ENCODE results near the gene LETM1.
A peak's percentile ranks its signal among the peaks of the same experiment; 100 is the strongest.
"Not testable (repeated sequence)": the region's sequence is repeated elsewhere in the genome, so short reads cannot be mapped to it uniquely, and the experiment has no call there.

Gene LETM1

DNA sequence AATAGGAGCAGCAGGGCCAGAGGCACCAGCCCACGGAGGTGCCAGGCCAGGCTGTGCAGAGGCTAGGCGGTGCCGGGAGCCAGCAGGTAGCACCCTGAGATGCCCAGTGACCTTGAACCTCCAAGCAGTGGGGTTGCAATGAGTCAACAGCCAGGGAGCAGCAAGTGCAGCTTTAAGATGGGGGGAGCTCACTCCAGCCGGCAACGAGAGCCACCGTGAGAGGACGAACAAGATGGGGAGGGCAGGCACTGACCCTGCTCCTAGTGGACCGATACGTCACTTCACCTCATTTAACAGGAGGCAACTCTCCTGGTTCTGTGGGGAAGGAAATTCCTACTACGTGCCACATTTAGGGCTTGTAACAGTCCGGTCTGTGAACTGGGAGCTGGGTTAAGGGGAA, 4.8 kb downstream of the LETM1 start:
- no peak for DNase-seq

GRCh38 chr4:1850276-1850675, 5.7 kb downstream of the LETM1 start:
- no peak for DNase-seq

GRCh38 chr4:1846580-1846979, 9.4 kb downstream of the LETM1 start:
- DNase-seq = no peak

GRCh38 chr4:1844618-1845017, 11.3 kb downstream of the LETM1 start:
- DNase-seq = not testable (repeated sequence)

GRCh38 chr4:1843852-1844251, 12.1 kb downstream of the LETM1 start:
- DNase-seq = no peak

DNA sequence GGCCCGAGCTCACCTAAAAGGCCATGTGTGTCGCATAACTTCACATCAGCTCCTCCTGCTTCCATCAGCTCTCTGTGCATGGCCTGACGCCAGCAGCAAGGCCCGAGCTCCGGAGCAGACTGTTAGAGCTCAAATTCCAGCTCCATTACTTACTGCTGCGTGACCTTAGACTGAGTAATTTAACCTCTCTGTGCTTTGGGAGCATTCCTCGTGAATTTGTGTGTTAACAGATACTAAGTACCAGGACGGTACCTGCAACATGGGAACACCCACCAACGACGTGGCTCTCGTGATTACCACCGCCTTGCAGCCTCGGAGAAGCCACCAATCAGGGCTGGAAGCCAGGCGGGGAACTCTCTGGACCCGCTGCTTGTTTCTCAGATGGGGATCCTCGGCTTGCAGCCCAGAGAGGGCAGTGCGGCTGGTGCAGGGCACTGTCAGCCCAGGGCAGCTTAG, 12.9 kb downstream of the LETM1 start:
- no peak for DNase-seq

DNA sequence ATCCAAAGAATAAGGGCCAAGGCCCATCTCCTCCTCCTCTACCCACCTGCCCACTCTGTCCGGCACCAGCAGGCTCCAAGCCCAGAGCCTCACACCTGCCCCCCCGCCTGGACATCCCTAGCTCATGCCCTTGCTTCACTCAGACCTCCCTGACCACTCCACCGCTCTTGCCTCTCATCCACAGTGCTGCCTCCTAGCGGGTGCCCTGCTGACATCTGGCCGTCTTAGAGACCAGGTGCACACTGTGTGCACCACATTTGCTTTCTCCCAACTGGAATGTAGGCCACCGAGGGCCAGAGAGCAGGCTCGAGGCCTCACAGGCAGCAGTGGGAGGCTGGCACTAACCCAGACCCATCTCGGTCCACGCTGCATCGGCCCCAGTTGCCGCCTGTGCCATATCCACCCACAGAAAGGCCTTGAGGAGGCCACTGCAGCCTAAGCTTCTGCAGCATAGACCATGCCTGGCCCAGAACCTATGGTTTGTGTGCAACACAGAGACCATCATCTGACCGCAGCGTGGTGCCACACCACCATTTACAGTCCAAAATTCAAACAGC, 13.5 kb downstream of the LETM1 start:
- DNase-seq = no peak

- no peak for DNase-seq
Measured at GRCh38 chr4:1841887-1842210, 14.1 kb downstream of the LETM1 start.

GRCh38 chr4:1841201-1841886, 14.6 kb downstream of the LETM1 start:
- no peak for DNase-seq

DNA sequence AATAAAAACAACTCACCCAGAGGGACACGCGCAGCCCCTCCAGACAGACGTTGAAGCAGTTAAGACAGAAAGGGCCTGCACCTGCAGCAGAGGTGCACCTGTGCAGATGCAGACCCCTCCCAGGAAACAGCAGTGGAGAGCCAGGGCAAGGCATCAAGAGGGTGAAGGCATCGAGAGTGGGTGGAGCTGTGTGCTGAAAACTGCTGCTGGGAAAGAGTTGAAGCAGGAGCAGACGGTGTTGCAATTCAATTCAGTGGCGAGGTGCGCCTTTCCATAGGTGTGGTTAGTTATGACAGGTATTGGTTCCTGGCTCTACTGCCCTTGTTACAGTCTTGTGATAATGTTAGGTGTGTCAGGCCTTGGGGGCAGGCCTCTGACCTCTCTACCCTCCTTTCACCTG, 16.7 kb downstream of the LETM1 start:
- DNase-seq = no peak

GRCh38 chr4:1837069-1837468, 18.9 kb downstream of the LETM1 start:
- DNase-seq = no peak

DNA sequence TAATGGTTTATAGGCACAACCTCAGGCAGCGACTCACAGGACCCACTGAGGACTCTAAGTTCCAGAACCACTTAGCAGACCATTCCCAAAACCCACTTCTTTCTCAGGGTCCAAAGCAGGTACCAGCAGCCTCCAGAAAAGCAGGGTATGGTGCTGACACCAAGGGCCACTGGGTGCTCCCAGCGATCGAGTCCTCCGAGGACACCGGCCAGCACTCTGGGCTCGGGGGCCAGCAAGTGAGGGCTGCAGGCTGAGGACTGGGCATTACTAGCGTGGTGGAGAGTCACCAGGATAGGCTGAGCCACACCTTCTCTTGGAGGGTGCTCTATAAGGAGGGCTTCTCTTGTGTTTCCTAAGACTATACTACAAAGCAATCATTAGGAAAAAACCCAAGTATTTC, 19.3 kb downstream of the LETM1 start:
- no peak for DNase-seq

DNA sequence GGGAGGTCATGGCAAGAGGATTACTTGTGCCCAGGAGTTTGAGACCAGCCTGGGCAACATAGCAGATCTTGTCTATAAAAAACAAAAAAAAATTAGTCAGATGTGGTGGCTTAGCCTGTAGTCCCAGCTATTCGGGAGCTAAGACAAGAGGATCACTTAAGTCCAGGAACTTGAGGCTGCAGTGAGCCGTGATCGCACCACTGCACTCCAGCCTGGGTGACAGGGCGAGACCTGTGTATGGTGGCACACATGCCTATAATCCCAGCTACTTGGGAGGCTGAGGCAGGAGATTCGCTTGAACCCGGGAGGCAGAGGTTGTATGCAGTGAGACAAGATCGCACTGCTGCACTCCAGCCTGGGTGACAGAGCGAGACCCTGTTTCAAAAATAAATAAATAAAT, 20.1 kb downstream of the LETM1 start:
- not testable (repeated sequence) for DNase-seq

DNA sequence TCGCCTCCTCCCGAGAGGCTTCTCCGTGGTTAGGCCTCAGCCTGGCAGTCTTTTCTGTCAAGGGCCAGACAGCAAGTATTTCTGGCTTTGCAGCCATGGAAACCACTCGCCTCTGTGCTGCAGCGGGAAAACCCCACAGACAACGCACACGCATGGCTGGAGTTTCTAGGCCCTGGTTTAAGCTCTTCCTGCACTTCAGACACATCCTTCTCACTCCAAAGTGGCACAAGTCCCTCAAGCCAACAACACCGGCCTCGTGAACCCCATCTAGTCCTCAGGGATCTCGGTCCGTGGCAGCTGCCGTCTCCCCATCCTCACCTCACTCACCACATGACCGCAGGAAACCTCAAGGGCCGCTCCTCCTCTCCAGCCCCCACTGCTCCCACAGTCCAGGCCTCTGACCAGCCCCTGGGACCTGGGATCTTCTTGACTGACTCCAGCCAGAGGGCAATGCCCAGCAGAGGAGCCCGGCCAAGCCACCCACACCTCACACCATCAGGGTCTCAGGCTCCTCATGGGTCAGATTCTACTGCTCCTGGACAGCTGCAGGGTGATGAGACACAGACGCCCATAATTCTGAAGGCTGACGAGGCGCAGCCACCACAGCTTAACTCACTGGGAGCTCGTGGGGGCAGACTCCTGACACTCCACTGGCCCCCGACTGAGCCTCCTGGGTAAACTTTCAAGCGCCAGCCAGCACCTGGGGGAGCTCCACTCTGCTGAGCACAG, 21.7 kb downstream of the LETM1 start:
- DNase-seq = peak; percentile 37

DNA sequence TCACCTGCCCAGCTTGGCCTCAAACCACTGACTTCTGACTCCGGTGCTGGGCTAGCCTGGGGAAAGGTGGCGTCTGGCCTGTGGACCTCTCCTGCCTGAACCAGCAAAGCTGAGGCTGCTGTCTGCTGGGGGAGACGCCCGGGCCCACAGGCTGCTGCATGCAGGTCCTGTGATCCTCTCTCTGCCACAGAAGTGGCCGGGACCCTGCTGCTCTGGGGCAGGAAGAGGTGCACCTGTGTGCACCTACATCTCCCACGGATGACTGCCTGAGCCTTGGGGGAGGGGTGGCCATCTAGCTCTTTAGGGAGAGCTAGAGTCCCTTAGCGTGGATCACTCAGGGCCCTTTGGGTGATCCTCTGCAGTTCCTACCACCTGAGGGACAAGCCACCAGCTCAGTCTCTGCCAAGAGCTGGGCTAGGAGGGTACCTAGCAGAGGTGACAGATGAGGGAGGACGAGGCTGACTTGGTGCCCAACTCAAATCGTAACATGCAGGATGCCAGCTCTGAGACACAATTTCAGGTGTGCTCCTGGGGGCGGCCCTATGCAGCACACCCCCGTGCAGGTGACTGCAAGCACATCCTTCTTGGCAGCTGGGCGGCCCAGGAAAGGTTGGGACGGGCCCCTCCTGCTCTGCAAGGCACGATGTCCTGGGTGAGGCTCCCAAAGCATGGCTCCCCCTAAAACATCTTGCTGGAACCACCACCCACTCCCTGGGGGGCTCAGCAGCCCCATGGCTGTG, 22.5 kb downstream of the LETM1 start:
- DNase-seq = no peak

DNA sequence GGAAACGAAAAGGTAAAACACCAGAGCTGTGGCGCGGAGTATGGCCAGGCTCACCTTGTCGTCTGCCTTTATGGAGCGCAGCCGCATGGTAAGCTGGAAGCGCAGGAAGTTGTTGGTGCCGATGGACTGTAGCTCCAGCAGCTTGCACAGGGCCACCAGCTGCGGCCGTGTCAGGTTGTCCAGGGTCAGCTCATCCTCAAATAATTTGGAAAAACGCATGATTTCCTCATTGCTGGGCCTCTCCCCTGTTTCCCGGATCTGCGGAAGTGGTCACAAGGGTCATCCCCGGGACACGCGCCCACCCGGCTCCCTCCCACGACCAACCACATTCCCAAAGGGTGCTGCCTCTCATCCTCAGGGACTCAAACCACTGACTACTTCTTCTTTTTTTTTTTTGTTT, 23.3 kb downstream of the LETM1 start:
- DNase-seq = no peak

GRCh38 chr4:1831331-1831730, 24.6 kb downstream of the LETM1 start:
- no peak for DNase-seq

GRCh38 chr4:1830642-1831228, 25.2 kb downstream of the LETM1 start:
- DNase-seq = no peak

GRCh38 chr4:1830234-1830633, 25.7 kb downstream of the LETM1 start:
- no peak for DNase-seq

GRCh38 chr4:1826531-1827350, 29.2 kb downstream of the LETM1 start:
- DNase-seq = no peak

DNA sequence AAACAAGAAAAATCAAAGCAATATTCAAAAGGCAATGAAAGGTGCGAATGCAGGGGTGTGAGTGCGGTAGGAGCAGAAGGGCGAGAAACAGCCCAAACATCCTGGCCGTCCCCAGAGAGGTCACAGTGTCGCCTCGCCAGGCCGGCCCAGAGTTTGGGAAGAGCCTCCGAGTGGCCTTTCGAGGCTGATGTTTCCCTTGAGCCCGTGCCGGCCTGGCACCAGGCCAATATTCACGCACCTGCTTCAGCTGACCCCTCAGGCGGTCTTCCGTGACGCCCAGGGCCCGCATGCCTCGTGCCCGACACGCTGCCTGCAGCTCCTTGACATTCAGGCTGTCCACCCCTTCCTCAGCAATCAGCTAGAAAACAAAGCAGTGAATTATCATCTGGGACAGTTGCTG, 30.6 kb downstream of the LETM1 start:
- no peak for DNase-seq

GRCh38 chr4:1824746-1825145, 31.2 kb downstream of the LETM1 start:
- no peak for DNase-seq

- DNase-seq = no peak
Measured at GRCh38 chr4:1823545-1823932, 32.4 kb downstream of the LETM1 start.
